ENCODE results near the gene MARCHF9.

The MARCHF9 gene

DNA sequence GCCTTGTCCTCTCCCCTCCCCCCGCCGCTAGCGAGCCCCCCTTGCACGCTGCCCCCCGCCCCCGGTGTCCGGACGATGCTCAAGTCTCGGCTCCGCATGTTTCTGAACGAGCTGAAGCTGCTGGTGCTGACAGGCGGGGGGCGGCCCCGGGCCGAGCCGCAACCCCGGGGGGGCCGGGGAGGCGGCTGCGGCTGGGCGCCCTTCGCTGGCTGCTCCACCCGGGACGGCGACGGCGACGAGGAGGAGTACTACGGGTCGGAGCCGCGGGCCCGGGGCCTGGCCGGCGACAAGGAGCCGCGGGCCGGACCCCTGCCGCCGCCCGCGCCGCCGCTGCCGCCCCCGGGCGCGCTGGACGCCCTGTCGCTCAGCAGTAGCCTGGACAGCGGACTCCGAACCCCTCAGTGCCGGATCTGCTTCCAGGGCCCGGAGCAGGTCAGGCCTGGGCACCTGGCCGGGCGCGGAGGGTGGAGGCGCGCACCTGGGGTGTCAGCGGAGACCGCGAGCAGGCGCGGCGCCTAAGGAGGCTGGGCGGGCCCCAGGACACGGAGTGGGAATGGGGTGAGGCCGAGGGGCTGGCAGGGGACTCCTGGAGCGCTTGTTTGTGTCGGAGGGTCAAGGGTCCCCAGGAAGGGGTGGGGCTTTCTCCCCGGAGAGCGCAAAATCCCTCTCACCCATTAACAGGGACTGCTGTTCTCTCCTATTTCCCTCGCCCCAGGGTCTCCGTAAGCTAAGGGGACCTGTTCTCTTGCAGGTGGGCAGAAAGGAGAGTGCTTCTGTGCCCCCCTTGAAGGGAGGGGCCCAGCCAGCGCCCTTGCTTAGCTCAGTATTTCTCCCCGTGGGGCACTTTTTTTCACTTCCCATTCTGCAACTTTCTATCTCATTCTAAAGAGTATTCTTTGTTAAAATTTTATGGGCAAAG lies 810 bp downstream of the MARCHF9 start:
- no peak for DNase-seq

DNA sequence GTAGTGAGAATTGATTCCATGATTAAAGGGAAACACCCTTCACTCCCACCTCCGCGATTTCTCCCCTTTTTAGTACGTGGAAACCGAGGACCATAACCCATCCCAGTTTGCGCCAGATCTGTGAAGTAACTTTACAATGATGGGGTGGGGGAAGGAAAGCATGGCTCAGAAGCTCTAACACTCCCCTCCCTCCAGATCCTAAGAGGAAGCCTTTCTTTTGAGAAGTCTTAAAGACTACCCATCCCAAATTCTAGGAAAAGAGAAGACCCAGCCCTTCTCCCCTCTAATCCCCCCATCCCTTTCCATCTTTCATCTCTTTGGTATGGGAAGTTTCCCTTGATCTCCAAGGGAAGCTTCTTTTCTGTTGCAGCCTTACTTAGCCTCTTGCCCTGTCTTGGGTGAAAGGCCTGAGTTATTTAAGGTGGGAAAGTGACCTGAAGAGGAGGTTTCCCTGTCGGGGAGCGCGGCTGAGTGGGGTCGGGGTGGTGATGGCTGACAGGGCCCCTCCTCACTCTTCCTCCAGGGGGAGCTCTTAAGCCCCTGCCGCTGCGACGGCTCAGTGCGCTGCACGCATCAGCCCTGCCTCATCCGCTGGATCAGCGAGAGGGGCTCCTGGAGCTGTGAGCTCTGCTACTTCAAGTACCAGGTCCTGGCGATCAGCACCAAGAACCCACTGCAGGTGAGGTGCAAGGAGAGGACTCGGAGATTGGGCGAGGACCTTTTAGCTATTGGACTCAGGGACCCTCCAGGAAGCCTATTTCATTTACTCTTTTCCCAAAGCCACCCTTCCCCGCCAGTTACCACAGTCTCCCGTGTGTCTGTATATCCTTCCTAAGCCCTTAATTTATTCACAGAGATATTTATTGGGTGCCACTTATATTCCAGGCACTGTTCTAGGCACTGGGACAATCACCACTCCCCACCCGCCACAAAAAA lies 1.8 kb downstream of the MARCHF9 start:
- no peak for DNase-seq

DNA sequence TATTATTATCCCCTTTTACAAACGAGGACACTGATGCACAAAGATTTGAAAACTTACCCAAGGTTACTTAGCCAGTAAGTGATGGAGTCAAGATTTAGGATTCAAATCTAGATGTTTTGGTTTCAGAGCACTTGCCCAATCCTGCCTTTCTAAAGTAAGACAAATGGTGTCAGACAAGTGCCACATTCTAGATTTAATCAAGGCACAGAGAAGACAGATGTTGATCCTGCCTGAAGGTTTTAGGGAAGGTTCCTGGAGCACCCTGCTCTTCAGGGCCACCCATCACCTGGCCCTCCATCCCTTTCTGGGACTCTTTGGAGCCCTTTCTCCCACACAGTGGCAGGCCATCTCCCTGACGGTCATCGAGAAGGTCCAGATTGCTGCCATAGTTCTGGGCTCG lies 2.9 kb downstream of the MARCHF9 start:
- DNase-seq: no peak

DNA sequence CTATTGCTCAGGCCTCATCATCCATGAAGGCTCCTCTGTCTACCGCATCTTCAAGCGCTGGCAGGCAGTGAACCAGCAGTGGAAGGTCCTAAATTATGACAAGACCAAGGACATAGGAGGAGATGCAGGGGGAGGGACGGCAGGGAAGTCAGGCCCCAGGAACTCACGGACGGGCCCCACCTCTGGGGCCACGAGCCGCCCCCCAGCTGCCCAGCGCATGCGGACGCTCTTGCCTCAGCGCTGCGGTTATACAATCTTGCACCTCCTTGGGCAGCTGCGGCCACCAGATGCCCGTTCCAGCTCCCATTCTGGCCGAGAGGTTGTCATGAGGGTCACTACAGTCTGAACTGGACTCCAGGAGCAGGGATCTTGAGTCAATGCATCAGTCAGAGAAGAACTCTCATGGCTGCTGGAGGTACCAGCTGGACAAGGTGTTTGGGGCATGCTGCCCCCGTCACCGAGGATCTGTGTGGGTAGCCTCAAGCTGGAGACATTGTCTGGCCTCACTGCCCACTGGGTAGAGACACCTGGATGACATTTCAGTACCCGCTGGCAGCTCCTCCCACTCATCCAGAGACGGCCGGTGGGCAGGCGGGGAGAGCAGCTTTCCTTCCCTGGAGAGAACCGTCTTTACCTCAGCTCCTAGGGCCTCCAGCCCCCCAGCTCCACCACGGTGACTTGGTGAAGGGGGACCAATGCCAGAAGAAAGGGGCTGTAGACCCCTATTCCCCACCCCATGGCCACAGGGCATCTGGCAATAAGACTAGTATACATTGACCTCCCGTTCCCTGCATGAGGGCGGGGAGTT lies 3.9 kb downstream of the MARCHF9 start:
- DNase-seq: no peak

DNA sequence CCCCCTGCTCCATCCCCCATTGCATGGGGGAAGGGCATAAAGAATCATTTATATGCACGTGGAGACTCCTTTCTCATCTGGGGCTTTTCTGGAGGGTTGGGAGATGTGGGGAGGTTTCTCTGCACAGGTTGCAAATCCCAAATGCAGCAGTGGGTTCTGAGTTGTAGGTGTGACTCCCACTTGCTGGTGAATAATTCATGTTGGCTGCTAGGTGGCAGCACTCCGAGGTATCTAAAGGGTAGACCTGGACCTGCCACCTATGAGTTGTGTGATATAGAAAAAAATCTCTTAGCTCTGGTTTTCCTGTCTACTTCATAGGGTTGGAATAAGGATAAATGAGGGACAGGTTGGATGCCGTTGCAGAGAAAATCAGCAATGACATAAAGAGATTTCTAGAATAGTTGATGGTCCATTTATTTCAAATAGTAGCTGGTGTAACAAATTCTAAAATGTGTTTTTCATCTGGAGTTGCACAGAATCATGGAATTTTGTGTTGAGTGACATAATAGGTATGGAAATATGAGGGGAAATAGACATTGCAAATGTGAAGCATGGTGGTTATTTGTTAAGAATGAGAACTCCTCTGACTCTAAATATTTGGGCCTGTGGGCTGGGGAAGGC lies 4.6 kb downstream of the MARCHF9 start:
- DNase-seq: no peak

DNA sequence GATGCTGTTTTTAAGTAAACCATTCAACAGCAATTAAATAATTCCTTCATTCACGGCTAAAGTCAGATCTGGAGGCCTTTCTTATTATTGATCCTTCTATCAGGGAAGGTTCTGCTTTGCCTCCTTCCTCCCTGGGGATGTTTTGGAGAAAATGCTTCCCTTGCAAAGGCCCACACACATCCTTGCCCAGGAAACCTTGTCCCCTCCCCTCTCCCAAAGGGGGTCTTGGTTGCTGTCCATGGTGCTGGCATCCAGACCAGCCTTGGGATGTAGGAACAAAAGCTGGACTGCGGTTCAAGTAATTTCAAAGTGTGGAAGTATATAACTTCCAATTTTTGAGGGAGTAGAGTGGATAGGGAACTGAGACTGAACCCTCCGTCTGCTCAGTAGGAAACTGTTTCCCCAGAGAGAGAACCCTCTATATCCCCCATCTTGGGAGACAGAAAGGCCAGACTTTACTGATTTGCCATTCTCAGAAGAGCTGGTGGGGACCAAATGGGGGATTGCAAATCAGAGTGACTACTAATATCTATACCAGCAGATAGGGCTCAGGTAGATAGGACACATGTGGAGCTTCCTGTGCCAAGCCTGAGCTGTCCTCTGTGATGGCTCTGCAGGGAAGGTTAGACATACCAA lies 5.6 kb downstream of the MARCHF9 start:
- DNase-seq: no peak

DNA sequence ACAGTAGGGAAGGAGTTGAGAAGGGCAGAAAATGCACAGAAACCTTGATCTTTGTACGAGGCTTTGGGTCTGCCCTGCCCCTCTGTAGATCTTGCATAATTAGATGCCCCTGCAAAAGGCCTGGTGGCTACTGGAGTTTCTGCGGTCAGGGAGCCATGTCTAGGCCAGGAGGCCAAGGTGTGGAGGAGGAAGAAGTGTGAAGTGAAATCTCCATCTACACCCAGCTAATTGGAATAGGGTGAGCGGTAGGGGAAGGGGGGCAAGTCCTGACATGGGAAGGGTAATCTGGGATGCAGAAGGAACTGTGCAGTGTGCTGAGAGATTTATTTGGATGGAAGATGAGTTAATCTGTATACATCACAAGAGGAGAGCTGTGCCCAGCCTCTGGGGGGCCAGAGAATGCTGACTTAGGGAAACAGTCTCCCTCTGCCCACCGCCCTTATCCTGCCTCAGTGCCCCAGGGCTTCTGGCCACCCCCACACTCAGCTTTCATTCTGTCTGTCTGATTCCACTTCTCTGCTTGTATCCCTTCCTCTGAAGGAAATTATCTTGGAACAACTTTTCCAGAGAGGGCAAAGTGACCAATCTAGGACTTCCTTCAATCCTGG lies 6.6 kb downstream of the MARCHF9 start:
- DNase-seq: no peak

DNA sequence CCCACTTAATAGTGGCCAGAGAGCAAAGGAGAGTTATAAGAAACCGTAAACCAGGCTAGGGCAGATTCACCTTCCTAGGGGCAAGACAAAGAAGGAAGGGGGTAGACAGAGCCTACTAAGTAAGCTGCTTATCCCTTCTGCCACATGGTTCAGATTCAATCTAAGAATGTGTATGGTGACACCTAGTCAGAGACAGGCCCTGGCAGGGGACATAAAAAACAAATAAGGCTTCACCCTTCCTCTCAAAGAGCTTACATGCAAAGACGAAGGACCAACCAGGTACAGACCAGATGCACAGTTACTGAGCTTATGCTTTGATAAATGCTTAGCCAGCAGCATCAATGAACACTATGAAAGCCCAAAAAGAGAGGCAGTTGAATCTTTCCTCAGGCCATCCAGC lies 7.6 kb downstream of the MARCHF9 start:
- DNase-seq: no peak

DNA sequence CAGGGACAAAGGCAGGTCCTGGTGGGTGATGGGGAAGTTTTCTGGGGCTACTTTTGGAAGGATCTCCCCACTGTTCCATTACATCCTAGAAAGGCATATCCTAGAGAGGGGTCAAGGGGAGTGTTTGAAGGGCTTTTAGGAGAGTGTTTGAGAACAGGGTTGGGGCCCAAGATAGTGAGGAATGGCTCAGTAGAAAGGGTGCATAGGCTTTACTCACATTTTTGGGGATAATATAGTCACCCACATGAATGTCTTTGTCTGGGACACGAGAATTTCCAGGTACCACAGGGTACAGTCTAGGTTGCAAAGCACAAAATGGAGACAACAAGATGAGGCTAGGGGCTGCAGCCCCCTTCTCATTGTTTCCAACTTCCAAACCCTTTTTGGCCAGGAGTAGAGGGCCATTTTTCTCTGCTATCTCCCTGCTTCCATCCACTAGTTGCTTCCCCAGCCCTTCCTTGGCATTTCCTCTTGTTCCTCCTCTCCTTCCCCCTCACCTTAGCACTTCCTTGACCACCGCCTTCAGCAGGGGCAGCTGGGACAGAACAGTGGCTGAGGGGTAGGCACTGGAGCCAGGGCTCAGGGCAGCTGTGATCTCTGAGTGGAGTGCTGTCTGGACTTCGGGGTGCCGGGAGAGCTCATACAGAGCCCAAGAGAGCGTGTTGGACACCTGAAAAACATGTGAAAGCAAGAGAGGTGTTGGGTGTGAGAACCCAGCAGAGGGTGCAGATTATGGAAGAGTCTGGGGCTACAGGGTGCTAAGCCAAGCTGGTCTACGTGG lies 9.2 kb downstream of the MARCHF9 start:
- DNase-seq: no peak

DNA sequence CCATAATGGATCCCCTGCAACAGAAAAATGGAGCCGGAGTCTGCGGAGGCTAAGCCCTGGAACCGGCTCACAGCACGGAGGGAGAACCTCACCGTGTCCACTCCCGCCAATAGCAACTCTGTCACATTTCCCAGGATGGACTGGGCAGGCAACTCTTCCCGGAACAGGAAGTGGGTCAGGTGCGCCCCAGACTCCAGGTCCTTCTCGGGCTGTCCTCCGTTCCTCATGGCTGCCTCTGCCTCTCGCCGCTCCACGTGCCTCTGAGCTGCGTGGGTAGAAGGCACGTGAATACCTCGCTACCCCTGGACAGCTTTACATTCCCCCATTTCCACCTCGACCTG lies 9.7 kb downstream of the MARCHF9 start:
- DNase-seq: no peak

DNA sequence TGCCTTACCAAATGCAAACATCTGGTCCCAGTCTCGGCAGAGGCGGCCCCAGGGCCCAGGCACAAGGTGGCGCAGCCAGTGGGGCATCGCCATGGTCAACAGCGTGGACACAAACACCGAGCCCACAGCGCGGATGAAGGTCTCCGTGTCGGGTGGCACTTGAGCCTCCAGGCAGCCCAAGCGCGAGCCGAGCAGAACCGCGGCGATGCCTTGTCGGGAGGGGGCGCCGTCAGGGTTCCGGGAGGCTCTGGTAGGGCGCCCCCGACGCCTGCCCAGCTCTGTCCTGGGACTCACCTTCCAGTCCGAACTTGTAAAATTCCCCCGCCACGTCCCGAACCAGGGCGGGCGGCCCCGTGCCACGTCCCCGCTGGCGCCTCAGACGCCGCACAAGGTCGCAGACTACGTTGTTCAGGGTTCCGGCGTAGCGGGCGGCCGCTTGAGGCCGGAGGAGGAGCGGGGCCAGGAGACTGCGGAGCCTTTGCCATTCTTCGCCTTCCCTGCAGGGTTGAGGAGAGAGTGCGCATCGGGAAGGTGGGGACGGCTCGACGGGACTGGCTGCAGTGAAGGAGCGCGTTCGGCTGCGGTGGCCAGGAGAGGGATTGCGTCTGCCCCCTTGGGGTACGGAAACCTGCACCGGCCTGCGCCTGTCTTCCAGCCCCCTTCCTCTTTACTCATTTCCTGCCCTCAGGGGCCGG lies 10.2 kb downstream of the MARCHF9 start:
- DNase-seq: no peak

DNA sequence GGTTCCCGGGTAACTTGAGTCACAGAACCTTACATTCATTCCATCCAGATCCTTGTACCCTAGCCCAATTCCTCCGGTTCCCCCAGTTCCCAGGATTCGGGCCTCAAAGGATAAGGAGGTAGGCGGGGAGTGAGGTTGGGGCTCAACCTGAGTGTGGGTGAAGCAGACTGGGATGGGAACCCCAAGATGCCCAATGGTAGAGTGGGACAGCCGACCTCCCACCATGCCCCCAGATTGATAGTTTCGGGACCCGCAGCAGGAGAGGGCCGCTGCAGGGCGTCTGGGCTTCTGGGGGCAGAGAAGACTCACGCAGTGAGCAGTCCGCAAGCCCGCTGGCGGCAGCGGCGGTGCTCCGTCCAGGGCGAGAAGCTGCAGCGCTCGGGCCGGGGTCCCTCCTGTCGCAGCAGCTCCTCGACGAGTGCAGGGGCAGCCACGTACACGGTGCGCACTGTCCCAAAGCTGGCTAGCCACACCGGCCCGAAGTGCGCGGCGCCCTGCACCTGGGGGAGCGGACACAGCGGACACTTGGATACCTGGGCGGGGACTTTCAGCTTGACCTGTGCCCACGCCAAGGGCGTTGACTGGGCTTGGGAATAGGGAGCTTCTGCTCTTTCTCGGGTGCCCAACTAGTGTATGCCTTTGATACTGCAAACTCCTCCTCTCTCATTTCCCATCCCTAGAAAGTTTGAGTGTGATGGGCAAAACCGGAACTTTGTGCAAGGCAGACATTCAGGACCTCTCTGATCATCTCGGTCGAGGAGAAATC lies 11.0 kb downstream of the MARCHF9 start:
- DNase-seq: no peak

DNA sequence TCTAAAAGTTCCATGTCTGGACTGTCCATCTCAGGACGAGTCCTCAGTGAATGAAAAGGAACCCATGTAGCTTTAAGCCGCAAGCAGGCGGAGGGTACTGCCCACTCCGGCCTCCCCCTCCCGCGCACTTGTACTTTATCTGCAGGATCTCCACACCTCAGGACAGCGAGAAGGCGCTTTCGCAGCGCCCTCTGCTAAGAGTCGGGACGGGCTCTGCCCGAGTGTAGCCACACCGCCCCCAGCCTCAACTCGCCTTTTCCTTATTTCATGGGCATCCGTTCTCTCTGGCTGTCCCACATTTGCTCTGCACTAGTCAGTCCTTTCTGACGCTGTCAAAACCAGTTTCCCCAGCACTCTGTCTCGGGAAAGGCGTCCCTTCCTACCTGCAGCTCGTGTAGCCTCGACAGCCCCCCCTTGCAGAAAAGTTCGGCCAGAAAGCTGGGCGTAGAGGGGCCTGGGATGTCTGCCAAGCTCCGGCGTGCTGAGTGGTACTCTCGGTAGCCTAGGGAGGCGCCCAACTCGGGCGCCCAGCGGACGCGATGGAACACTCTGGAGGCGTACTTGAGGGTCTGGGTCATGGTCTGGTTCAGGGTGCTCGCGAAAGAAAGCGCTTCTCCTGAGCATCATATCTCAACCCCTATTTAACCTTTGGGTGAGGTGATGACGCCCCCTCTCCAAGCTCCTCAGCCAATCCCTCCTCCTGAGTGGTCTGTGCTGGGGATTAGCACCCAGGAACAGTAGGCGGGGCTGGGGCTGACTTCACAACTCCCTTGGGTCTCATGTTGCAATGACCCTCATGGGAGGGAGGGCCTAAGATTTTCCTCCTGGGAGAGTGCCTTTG lies 11.8 kb downstream of the MARCHF9 start, which contains the start of gene CYP27B1:
TSS of gene CYP27B1 (minus strand) at position 615 of the 841 bp plus-strand sequence. CDS start at position 578, 37 bp downstream.
- no peak for DNase-seq

DNA sequence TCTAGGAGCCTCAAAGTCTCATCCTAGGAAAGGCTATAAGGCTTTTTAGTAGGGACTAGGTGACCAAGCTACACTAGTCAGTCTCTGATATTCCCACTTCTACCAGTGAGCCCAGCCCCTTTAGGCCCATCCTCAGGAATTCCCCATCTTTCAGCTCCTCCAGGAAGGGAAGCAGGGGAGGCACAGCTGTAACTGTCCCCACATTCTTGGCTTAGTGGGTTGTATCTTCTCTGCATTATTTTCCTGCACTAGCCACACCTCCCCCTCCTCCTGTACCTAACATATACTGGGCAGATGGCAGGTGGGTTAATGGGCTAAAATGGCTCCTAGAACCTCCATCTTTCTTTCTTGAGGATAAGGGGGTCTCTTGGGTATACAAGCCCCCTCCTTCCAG lies 12.4 kb downstream of the MARCHF9 start:
- DNase-seq: no peak

DNA sequence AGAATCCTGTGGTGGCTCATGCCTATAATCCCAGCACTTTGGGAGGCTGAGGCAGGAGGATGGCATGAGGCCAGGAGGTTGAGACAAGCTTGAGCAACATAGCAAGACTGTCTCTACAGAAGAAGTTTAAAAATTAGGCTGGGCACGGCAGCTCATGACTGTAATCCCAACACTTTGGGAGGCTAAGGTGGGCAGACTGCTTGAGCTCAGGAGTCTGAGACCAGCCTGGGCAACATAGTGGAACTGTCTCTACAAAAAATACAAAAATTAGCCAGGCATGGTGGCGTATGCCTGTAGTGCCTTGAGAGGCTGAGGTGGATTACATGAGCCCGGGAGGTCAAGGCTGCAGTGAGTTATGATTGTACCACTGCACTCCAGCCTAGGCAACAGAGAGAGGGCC lies 13.0 kb downstream of the MARCHF9 start:
- DNase-seq: no peak

DNA sequence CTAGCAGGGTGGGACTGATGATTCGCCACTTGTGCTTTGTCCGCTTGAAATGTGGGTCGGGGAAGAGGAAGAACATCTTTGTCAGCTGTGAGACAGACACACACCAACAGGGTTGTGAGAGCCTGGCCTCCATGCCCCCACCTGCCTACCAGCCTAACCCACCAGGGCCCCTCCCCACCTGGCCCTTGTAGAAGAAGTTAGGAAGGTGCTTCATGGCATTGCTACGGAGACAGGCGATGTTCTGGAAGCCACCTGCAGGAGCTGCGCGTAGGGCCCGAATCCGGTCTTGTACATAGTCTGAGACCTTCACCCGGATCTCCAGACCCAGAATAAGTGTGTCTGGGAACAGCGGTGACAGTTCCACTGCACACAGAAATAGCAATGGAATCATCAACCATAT lies 14.7 kb downstream of the MARCHF9 start:
- no peak for DNase-seq

DNA sequence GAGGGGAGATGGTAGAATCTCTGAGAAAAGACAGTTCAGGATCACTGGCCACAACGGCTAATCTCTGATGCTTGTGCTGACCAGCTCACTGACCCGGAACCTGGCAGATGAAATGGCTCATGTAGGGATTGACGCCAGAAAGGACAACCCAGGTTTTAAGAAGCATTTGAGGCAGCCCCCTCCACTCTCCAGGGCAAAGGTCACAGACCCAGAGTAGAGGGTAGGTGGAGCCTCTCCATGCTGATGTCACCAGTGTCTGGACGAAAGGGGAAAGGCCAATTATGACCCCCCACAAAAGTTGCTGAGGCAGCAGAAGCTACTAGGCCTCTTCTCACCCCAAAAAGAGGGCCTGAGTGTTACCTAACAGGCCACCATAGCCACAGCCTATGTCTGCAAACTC lies 15.8 kb downstream of the MARCHF9 start:
- no peak for DNase-seq

DNA sequence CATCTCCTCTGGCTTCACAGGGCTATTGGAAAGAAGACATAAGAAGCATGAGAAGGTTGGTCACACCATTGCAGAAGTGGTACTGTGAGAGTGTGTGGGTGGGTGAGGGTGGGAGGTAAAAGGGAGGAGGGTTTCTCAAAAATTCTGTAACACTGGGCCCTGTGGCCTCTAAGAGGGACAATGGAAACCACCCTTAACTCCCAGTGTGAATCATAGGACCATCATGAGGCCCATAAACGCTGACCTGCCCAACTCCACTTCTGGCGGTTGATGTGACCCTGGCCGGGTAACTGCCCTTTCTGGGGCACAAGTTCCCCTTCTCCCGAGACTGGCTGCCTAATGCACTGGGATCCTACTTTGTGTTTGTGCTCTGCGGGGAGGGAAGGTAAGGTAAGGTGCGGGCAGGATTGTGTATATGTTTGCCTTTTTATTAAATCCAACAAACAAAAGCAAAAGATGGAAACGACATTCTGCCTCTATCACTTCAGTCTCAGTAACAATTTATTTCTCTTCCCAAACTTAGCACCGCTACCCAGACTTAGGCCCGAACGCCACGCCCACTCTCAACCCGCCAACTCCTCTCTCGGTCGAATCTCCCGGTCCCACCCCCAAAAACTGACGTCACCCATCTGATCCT lies 16.5 kb downstream of the MARCHF9 start:
- DNase-seq: no peak

All from cerebellar nuclear complex (tissue), 1 donor.